ENCODE measurements around the gene S100A6. TPM values are rescaled to one million over a fixed set of nuclear protein-coding genes. Genes with fewer than 3 reads are reported as not detected.
"Not testable (repeated sequence)": the region's sequence is repeated elsewhere in the genome, so short reads cannot be mapped to it uniquely, and the experiment has no call there.

Gene S100A6
- total RNA-seq = 201 TPM
- long read RNA-seq, transcript S100A6-201 (3 exons, 665 nt) = major isoform, 125 of 140 reads
- long read RNA-seq, partial matches to known transcripts = 2 of 140 reads
- long read RNA-seq, other reads (novel, unspliced or antisense) = 11 of 140 reads

DNA sequence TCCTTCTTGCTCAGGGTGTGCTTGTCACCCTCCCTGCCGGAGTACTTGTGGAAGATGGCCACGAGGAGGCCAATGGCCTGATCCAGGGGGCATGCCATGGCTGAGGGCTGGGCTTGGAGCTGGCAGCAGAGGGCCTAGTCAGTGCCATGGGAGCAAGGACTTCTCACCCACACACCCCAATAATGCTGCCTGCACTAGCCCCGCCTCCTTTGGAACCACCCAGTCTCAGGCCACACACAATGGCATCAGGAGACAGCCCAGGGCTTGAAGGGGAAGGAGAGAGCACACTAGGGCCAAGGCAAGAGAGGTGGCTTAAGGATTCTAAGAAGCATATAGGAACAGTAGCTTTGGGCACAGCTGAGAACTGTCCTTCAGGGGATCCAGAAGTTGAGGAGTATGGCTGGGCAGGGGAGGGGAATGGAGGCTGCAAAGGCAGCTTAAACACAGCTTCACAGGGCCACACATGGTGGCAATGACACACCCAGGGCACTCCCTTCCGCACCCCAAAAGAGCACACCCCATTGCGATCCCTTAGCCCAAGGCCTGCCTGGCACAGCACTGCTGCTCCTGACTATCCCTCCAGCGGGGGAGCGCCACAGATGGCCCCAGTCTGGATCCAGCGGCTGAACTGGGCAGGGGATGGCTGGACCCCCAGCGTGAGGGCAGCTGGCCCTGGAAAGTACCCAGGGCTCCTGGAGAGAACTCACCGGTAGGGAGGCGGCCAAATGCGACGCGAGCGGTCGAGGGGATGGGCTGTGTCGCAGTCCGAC, at the start of gene S100A6:
S100A6 (minus strand) TSS at position 750 of the 770 bp plus-strand sequence; CDS start at position 98, 652 bp downstream.
- intact Hi-C loops (cut with micrococcal nuclease) = no loop called here
- ATAC-seq = peak; percentile 65
- DNase-seq = peak; percentile 70

DNA sequence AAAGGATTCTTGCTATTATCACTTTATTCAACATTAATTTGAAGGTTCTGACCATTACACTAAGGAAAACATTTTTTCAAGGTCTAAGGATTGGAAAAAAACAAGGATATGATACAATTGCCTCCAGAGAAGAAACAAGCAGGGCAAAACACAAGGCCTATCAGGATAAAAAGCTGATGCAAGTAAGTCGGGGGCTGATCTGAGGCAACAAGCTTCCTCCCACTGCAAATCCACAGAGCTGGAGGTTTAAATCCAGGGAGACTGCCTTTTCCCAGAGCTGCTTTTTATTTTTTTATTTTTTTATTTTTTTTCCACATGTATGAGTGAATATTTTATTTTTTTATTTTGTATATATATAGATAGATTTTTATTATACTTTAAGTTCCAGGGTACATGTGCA, 49.2 kb upstream of the S100A6 start:
- DNase-seq (no peak), ATAC-seq (no peak)
- intact Hi-C loops (cut with micrococcal nuclease) = no loop called here

DNA sequence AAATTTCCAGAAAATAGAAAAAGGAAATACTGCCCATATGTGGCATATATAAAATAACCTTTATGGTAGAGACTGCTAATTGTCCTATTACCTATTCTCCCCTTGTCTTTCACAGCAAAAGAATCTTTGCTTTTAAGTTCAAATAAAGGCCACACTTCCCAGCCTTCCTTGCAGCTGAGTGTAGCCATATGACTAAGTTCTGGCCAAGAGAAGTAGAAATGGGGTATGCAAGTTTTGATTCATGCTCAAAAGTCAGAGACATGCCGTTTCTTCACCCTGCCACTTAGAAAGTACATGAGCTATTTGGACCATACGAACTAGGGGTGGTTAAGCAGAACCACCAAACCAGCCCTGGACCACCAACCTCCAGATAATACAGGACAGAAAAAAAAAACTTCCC, 48.2 kb upstream of the S100A6 start:
- DNase-seq (no peak), ATAC-seq (no peak)
- intact Hi-C loops (cut with micrococcal nuclease) = no loop called here

DNA sequence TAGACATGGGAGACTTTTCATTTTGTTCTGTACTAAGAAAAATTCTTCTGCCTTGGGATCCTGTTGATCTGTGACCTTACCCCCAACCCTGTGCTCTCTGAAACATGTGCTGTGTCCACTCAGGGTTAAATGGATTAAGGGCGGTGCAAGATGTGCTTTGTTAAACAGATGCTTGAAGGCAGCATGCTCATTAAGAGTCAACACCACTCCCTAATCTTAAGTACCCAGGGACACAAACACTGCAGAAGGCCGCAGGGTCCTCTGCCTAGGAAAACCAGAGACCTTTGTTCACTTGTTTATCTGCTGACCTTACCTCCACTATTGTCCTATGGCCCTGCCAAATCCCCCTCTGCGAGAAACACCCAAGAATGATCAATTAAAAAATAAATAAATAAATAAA, 47.7 kb upstream of the S100A6 start:
- intact Hi-C loops (cut with micrococcal nuclease) = not testable (repeated sequence)

DNA sequence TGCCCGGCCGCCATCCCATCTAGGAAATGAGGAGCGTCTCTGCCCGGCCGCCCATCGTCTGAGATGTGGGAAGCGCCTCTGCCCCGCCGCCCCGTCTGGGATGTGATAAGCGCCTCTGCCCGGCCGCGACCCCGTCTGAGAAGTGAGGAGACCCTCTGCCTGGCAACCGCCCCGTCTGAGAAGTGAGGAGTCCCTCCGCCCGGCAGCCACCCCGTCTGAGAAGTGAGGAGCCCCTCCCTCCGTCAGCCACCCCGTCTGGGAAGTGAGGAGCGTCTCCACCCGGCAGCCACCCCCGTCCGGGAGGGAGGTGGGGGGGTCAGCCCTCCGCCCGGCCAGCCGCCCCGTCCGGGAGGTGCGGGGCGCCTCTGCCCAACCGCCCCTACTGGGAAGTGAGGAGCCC, 47.0 kb upstream of the S100A6 start:
- ATAC-seq; DNase-seq; intact Hi-C loops (cut with micrococcal nuclease): not testable (repeated sequence)

More for the DNA sequence above, 47.7 kb upstream of the S100A6 start:
- not testable (repeated sequence) for ATAC-seq, DNase-seq

DNA sequence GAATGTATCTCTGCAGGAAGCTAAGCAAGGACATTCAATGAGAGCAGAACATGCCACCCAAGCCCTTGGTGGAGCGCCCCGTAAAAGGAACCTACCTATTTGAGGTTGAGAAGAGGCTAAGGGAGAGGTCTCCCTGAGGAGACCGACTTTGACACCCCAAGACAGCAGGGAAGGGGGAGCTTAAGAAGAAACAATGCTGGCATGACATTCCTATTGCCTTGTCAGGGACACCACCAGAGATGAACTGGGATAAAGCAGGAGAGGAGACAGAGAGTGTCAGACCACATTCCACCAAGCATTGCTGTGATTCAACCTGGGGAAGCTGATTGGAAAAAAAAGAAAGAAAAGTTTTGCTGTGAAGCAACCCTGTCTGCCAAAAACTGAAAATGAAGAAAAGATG, 43.1 kb upstream of the S100A6 start:
- ATAC-seq (no peak), DNase-seq (no peak)
- intact Hi-C loops (cut with micrococcal nuclease) = no loop called here

DNA sequence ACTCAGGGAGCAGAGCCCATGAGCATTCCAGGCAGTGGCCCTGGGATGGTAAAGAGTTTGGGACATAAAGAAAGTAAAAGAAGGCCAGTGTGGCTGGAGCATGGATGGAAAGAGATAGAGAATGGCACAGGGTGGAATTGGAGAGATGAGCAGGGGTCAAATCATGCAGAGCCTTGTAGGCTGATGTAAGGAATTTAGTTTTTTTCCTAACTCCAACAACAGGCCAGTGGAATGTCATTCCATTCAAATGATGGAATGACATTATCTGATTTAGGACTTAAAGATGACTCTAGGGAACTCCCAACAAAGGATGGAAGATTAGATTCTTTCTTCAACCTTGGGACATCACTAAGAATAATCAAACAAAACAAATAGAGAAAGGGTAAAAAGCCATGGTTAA, 42.7 kb upstream of the S100A6 start:
- ATAC-seq (no peak), DNase-seq (no peak)
- intact Hi-C loops (cut with micrococcal nuclease) = no loop called here

DNA sequence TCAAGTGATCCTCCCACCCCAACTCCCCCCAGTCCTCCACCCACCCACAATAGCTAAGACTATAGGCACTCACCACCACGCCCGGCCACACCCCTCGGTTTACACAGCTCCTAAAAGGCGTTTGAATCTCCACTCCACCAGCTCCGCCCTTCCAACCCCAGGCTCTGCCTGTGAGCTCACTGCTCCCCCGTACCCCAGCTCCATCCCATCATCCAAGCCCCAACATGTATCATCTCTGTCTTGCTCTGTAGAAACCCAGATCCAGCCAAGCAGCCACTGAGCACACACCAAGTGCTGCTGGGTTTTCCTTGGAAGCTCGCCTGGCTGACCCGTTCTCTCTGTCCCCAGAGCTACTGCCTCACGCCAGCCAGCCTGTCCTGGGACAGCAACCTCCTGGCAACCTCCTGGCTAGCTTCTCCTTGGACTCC, 41.8 kb upstream of the S100A6 start:
- DNase-seq = no peak

DNA sequence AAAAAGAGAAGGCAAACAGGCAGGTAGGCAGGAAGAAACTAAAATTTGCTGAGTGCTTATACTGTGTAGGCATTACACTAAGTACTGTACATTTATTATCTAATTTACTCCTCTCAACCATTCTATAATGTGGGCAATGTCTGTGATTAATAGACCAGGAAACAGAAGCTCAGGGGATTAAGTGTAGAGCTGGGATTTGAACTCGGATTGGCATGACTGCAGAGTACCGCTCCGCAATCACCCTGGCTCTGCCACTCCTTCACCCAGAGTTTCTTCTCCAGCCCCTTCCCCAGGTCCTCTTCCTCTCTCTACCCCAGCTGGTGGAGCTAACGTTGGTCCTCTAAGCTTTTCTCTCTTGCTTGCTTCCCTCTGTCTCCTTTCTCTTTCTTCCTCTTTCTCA, 41.3 kb upstream of the S100A6 start:
- ATAC-seq (no peak), DNase-seq (no peak)
- intact Hi-C loops (cut with micrococcal nuclease) = no loop called here

More for the DNA sequence above, 41.8 kb upstream of the S100A6 start:
- intact Hi-C loops (cut with micrococcal nuclease) = no loop called here
- ATAC-seq = peak; percentile 28

DNA sequence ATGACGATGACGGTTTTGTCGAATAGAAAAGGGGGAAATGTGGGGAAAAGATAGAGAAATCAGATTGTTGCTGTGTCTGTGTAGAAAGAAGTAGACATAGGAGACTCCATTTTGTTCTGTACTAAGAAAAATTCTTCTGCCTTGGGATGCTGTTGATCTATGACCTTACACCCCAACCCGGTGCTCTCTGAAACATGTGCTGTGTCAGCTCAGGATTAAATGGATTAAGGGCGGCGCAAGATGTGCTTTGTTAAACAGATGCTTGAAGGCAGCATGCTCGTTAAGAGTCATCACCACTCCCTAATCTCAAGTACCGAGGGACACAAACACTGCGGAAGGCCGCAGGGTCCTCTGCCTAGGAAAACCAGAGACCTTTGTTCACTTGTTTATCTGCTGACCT, 39.7 kb upstream of the S100A6 start:
- ATAC-seq; intact Hi-C loops (cut with micrococcal nuclease); DNase-seq: not testable (repeated sequence)

DNA sequence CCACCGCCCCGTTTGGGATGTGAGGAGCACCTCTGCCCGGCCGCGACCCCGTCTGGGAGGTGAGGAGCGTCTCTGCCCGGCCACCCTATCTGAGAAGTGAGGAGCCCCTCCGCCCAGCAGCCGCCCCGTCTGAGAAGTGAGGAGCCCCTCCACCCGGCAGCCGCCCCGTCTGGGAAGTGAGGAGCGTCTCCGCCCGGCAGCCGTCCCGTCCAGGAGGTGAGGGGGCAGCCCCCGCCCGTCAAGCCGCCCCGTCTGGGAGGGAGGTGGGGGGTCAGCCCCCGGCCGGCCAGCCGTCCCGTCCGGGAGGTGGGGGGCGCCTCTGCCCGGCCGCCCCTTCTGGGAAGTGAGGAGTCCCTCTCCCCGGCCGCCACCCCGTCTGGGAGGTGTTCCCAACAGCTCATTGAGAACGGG, 39.3 kb upstream of the S100A6 start:
- DNase-seq; ATAC-seq; intact Hi-C loops (cut with micrococcal nuclease): not testable (repeated sequence)

DNA sequence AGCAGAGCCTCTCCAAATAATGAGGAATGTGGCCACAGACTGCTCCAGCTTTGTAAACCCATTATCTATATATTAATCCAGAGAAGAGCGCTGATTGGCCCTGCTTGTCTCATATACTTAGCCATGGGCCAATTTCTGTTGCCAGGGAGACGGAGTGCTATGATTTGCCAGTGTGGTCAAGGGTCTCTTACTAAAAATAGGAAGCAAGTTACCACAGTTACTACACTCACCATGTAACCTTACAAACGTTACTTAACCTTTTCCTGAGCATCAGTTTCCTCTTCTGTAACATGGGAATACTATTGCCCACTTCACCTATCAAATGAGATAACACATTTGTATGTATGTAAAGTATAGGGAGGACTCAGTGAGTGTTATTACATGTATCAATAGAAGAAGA, 37.6 kb upstream of the S100A6 start:
- DNase-seq (no peak), ATAC-seq (no peak)
- intact Hi-C loops (cut with micrococcal nuclease) = no loop called here

DNA sequence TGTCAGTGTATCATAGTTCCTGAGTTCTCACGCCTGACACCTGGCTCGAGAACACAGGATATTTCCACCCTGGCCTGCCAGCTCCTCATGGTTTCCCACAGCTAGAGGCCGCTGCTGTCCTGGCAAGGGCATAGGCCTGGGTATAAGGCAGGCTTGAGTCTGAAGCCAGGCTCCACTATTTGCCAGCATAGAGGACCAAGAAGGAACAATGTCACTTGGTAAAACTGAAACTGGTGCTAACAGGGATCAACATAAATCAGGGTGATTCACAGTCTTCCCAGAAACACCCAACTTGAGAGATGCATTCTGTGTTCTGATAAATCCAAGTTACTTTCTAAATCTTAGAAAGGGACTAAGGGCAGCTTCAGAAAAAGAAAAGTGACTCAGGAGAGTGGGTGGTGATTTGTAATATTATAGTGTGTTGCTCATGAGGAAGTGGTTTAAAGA, 36.8 kb upstream of the S100A6 start:
- peak; percentile 89 for ATAC-seq
- intact Hi-C loops (cut with micrococcal nuclease) = no loop called here
- DNase-seq = peak; percentile 87

DNA sequence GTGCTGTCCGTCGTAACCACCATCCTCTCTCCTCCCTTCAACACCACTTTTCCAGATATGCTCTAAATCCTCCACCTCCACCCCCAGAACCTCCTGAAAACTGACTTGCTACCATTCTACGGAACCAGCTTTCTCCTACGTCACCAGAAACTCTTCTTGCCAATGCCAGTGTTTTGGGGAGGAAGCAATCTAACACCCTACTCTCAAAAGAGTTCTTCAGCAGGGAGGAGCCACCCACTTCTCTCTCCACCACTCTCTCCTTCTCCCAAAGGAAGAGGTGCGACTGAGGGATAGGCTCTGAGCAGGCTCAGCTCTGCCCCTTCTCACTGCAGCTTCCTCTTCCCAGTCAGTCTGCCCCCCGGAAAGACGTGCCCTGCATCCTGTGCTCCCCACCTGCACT, 35.9 kb upstream of the S100A6 start:
- DNase-seq = no peak
- intact Hi-C loops (cut with micrococcal nuclease) = no loop called here

DNA sequence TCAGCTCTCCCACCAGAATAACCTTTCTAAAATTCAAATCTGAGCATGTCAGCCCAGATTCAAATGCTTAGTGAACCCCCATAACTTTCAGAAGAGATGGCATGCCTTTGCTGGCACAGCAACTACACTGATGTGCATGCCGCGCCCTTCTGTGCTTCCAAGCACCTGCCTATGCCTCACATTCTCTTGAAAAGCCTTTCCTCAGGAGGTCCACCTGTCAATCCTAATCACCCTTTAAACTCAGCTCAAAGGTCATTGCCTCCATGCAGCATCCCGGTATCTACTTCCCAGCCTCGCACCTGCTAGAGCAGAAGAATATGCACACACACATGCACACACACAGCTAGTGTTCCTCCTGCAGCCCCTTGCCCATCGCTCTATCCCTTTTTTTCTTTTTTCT, 35.1 kb upstream of the S100A6 start:
- ATAC-seq = no peak
- no peak for DNase-seq
- intact Hi-C loops (cut with micrococcal nuclease) = no loop called here

More for the DNA sequence above, 35.9 kb upstream of the S100A6 start:
- ATAC-seq = no peak

DNA sequence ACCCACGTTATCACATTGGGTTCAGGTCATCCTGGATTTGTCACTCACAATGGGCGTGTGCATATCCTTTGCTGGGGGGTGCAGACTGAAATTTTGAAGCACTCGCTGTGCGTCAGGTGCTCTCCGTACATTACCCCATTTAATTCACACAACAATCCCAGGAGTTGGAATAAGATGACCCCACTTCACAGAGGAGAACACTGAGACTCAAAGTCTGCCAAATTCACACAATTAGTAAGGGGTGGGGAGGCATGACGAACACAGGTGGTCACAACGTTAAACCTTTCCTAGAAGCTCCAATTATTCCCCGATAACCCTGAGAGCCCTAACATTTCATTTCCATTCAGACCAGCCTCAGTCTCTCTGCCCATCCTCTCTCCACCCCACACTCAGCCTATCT, 33.7 kb upstream of the S100A6 start:
- intact Hi-C loops (cut with micrococcal nuclease) = no loop called here
- ATAC-seq (no peak), DNase-seq (no peak)

DNA sequence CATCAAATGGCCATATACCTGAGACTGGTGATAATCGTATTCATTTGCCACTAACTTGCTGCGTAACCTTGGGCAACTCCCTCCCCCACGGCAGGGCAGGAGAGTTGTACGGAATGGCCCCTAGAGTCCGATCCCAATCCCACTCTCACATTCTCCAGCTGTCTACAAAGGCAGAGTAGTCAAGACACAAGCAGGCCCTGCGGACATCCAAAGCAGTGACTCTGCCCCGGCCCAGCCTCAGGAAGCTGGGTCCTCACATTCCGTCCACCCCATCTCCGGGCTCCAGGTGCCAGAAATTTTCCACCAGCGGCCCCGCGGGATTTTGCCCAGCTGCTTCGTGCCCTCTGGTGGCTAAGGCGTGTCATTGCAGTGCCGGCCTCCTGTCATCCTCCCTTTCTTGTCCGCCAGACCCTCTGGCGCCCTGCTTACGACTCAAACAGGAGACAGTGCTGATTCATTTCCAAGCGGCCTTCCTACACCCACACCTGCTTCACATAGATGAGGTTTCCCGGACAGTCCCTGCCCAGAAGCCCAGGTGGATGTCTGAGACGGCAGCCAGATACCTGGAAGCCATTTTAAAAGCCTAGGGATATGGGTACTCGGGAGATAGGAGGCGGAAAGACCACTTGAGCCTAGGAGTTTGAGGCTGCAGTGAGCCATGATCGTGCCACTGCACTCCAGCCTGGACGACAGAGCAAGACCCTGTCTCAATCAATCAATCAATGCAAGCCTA, 32.7 kb upstream of the S100A6 start:
- intact Hi-C loops (cut with micrococcal nuclease) = no loop called here
- ATAC-seq (peak; percentile 36), DNase-seq (peak; percentile 92)

DNA sequence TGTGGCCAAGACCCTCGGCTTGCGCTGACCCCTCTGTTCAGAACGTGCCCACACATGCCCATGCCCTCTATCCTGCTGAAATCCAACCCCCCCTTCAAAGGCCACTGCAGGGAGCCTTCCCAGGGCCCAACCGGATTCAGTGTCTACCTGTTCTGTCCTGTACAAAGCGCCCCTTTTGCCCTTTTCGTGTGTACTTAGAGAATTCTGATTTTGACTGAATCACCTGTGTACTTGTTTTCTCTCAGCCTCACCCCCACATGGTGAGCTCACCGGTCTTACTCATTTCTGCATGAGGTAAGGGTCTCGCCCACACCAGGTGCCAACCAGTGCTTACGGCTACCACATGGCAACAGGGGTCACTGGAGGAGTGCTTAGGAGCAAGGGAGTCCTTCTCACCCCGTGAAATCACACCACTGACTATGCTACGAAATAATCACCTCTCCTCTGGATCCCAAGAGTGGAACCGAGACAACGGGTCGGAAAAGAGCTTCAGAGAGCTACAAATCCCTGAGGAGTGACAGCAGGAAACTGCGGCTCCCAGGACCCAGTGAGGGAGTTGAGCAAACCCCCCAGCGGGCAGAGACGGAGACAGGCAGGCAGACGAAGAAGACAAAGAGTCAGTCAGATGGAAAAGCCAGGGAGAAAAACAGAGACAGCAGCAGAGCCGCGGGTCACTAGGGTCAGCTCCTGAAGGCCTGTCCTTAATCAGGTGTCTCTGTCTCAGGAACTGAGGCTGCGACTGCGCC, 32.0 kb upstream of the S100A6 start:
- intact Hi-C loops (cut with micrococcal nuclease) = no loop called here
- DNase-seq = no peak
- no peak for ATAC-seq

All from left ventricle myocardium superior (tissue), 1 donor.